ENCODE results near the gene KLC3.
A peak's percentile ranks its signal among the peaks of the same experiment; 100 is the strongest.

Gene KLC3

GRCh38 chr19:45303269-45304060 is 37.1 kb upstream of the KLC3 start:
- H3K36me3 ChIP-seq (ENCODE audit: insufficient read depth, low read length), result peaks cover 11% of the 10 kb centered on the region
- H3K4me2 ChIP-seq (ENCODE audit: insufficient read depth, low read length), result no peak overlapping the region
- TF ChIP-seq EZH2 (IDR thresholded peaks at IDR 0.05; ENCODE audit: borderline replicate concordance, low read depth, low read length, severe bottlenecking), result no peak
- TF ChIP-seq, protein P1, sequence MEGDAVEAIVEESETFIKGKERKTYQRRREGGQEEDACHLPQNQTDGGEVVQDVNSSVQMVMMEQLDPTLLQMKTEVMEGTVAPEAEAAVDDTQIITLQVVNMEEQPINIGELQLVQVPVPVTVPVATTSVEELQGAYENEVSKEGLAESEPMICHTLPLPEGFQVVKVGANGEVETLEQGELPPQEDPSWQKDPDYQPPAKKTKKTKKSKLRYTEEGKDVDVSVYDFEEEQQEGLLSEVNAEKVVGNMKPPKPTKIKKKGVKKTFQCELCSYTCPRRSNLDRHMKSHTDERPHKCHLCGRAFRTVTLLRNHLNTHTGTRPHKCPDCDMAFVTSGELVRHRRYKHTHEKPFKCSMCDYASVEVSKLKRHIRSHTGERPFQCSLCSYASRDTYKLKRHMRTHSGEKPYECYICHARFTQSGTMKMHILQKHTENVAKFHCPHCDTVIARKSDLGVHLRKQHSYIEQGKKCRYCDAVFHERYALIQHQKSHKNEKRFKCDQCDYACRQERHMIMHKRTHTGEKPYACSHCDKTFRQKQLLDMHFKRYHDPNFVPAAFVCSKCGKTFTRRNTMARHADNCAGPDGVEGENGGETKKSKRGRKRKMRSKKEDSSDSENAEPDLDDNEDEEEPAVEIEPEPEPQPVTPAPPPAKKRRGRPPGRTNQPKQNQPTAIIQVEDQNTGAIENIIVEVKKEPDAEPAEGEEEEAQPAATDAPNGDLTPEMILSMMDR (IDR thresholded peaks at IDR 0.05; ENCODE audit: borderline replicate concordance, extremely low read depth, low read length, poor library complexity, severe bottlenecking), result no peak
- ATAC-seq (ENCODE audit: insufficient read depth, low read depth) (no peak), DNase-seq (no peak)
- no peaks in the 10 kb centered on the region for H3K4me1 ChIP-seq (ENCODE audit: insufficient read depth, low read length)
- no peak overlapping the region for H3K4me3 ChIP-seq (ENCODE audit: low read depth in 1 of 2, low read length in 2 of 2)
- peaks cover 4% of the 10 kb centered on the region; the same call in 1 of the 2 replicates for H4K20me1 ChIP-seq (ENCODE audit: insufficient read depth, low read length)
- H3K27me3 ChIP-seq (ENCODE audit: insufficient read depth, low read length, poor library complexity), result no peaks in the 10 kb centered on the region
- H3K79me2 ChIP-seq (ENCODE audit: insufficient read depth, low read length), result no peaks in the 10 kb centered on the region
- H2AFZ ChIP-seq (ENCODE audit: low read depth, low read length), result no peak overlapping the region
- no peaks in the 10 kb centered on the region for H3K9me3 ChIP-seq (ENCODE audit: insufficient read depth, low read length, severe bottlenecking)
- H3K27ac ChIP-seq (ENCODE audit: low read length), result no peak overlapping the region
- no peak overlapping the region for H3K9ac ChIP-seq (ENCODE audit: low read depth, low read length)

- no peaks in the 10 kb centered on the region for H3K9me3 ChIP-seq (ENCODE audit: insufficient read depth, low read length, severe bottlenecking)
- H3K9ac ChIP-seq (ENCODE audit: low read depth, low read length), result no peak overlapping the region
- ATAC-seq (ENCODE audit: insufficient read depth, low read depth), result peak; percentile 26; the same call in 2 of the 3 replicates
- no peak overlapping the region for H3K4me2 ChIP-seq (ENCODE audit: insufficient read depth, low read length)
- no peak overlapping the region for H3K4me3 ChIP-seq (ENCODE audit: low read depth in 1 of 2, low read length in 2 of 2)
- no peaks in the 10 kb centered on the region for H3K79me2 ChIP-seq (ENCODE audit: insufficient read depth, low read length)
- H3K36me3 ChIP-seq (ENCODE audit: insufficient read depth, low read length), result peaks cover 8% of the 10 kb centered on the region
- no peak overlapping the region for H2AFZ ChIP-seq (ENCODE audit: low read depth, low read length)
- TF ChIP-seq EZH2 (IDR thresholded peaks at IDR 0.05; ENCODE audit: borderline replicate concordance, low read depth, low read length, severe bottlenecking), result no peak
- DNase-seq, result no peak
- H3K4me1 ChIP-seq (ENCODE audit: insufficient read depth, low read length), result no peaks in the 10 kb centered on the region
- H3K27me3 ChIP-seq (ENCODE audit: insufficient read depth, low read length, poor library complexity), result no peaks in the 10 kb centered on the region
- H3K27ac ChIP-seq (ENCODE audit: low read length), result no peak overlapping the region
- peaks cover 4% of the 10 kb centered on the region; the same call in 1 of the 2 replicates for H4K20me1 ChIP-seq (ENCODE audit: insufficient read depth, low read length)
Measured at GRCh38 chr19:45304141-45304926, 36.2 kb upstream of the KLC3 start.

- peaks cover 4% of the 10 kb centered on the region; the same call in 1 of the 2 replicates for H4K20me1 ChIP-seq (ENCODE audit: insufficient read depth, low read length)
- H3K27ac ChIP-seq (ENCODE audit: low read length), result no peak overlapping the region
- no peaks in the 10 kb centered on the region for H3K4me1 ChIP-seq (ENCODE audit: insufficient read depth, low read length)
- H3K9ac ChIP-seq (ENCODE audit: low read depth, low read length), result no peak overlapping the region
- no peak for ATAC-seq (ENCODE audit: insufficient read depth, low read depth)
- H3K79me2 ChIP-seq (ENCODE audit: insufficient read depth, low read length), result no peaks in the 10 kb centered on the region
- H3K9me3 ChIP-seq (ENCODE audit: insufficient read depth, low read length, severe bottlenecking), result no peaks in the 10 kb centered on the region
- no peak overlapping the region for H3K4me2 ChIP-seq (ENCODE audit: insufficient read depth, low read length)
- peaks cover 5% of the 10 kb centered on the region; the same call in 1 of the 2 replicates for H3K36me3 ChIP-seq (ENCODE audit: insufficient read depth, low read length)
- no peak for TF ChIP-seq EZH2 (IDR thresholded peaks at IDR 0.05; ENCODE audit: borderline replicate concordance, low read depth, low read length, severe bottlenecking)
- TF ChIP-seq, protein P1 (IDR thresholded peaks at IDR 0.05; ENCODE audit: borderline replicate concordance, extremely low read depth, low read length, poor library complexity, severe bottlenecking), result no peak
- DNase-seq, result no peak
- H3K4me3 ChIP-seq (ENCODE audit: low read depth in 1 of 2, low read length in 2 of 2), result no peak overlapping the region
- H3K27me3 ChIP-seq (ENCODE audit: insufficient read depth, low read length, poor library complexity), result no peaks in the 10 kb centered on the region
- no peak overlapping the region for H2AFZ ChIP-seq (ENCODE audit: low read depth, low read length)
Measured at GRCh38 chr19:45305007-45305406, 35.5 kb upstream of the KLC3 start.

GRCh38 chr19:45305421-45305820 is 35.1 kb upstream of the KLC3 start:
- no peaks in the 10 kb centered on the region for H3K27me3 ChIP-seq (ENCODE audit: insufficient read depth, low read length, poor library complexity)
- TF ChIP-seq, protein P1 (IDR thresholded peaks at IDR 0.05; ENCODE audit: borderline replicate concordance, extremely low read depth, low read length, poor library complexity, severe bottlenecking), result no peak
- no peak for TF ChIP-seq EZH2 (IDR thresholded peaks at IDR 0.05; ENCODE audit: borderline replicate concordance, low read depth, low read length, severe bottlenecking)
- H3K9ac ChIP-seq (ENCODE audit: low read depth, low read length), result no peak overlapping the region
- no peak overlapping the region for H2AFZ ChIP-seq (ENCODE audit: low read depth, low read length)
- no peaks in the 10 kb centered on the region for H3K4me1 ChIP-seq (ENCODE audit: insufficient read depth, low read length)
- H3K4me3 ChIP-seq (ENCODE audit: low read depth in 1 of 2, low read length in 2 of 2), result no peak overlapping the region
- H3K79me2 ChIP-seq (ENCODE audit: insufficient read depth, low read length), result no peaks in the 10 kb centered on the region
- H3K36me3 ChIP-seq (ENCODE audit: insufficient read depth, low read length), result peaks cover 3% of the 10 kb centered on the region; the same call in 1 of the 2 replicates
- H3K4me2 ChIP-seq (ENCODE audit: insufficient read depth, low read length), result no peak overlapping the region
- DNase-seq (no peak), ATAC-seq (ENCODE audit: insufficient read depth, low read depth) (no peak)
- H4K20me1 ChIP-seq (ENCODE audit: insufficient read depth, low read length), result peaks cover 4% of the 10 kb centered on the region; the same call in 1 of the 2 replicates
- no peak overlapping the region for H3K27ac ChIP-seq (ENCODE audit: low read length)
- H3K9me3 ChIP-seq (ENCODE audit: insufficient read depth, low read length, severe bottlenecking), result no peaks in the 10 kb centered on the region
